KOPT-K1 (cell line): Measurements from ENCODE around the gene PAQR5.

ENCODE experiments used
- H3K27ac ChIP-seq: fragments of 200-600 bp; sonication (generic); 2 replicates; pipeline ENCODE4 v1.5.1; 2016; ENCODE audit warnings: antibody characterized with exemption, mild to moderate bottlenecking, low read depth, low read length; ENCODE audit not compliant: poor library complexity, severe bottlenecking
- H3K36me3 ChIP-seq: fragments of 200-600 bp; sonication (generic); 2 replicates; pipeline ENCODE4 v1.5.1; 2017; ENCODE audit warnings: antibody characterized with exemption, mild to moderate bottlenecking, low read length, moderate library complexity; ENCODE audit not compliant: insufficient read depth
- H3K9me3 ChIP-seq: fragments of 200-600 bp; sonication (generic); 2 replicates; pipeline ENCODE4 v1.5.1; 2017; ENCODE audit warnings: antibody characterized with exemption, low read length, mild to moderate bottlenecking; ENCODE audit not compliant: insufficient read depth, poor library complexity, severe bottlenecking

PAQR5 gene

GRCh38 chr15:69343133-69343532, 44.4 kb downstream of the PAQR5 start:
- no peaks in the 10 kb centered on the region for H3K36me3 ChIP-seq

GRCh38 chr15:69344238-69344637, 45.5 kb downstream of the PAQR5 start:
- no peaks in the 10 kb centered on the region for H3K36me3 ChIP-seq
- H3K27ac ChIP-seq: no peak overlapping the region
- H3K9me3 ChIP-seq: no peaks in the 10 kb centered on the region

More at GRCh38 chr15:69343133-69343532, 44.4 kb downstream of the PAQR5 start:
- H3K9me3 ChIP-seq: no peaks in the 10 kb centered on the region
- no peak overlapping the region for H3K27ac ChIP-seq

- Histone ChIP-seq H3K36me3 (no peaks in the 10 kb centered on the region), H3K9me3 (no peaks in the 10 kb centered on the region), H3K27ac (no peak overlapping the region)
Measured at GRCh38 chr15:69346112-69346511, 47.4 kb downstream of the PAQR5 start.

- Histone ChIP-seq H3K27ac (no peak overlapping the region), H3K9me3 (no peaks in the 10 kb centered on the region), H3K36me3 (no peaks in the 10 kb centered on the region)
Measured at GRCh38 chr15:69351333-69351732, 52.6 kb downstream of the PAQR5 start.

GRCh38 chr15:69351884-69352283, 53.2 kb downstream of the PAQR5 start:
- H3K9me3 ChIP-seq: no peaks in the 10 kb centered on the region
- H3K36me3 ChIP-seq: no peaks in the 10 kb centered on the region
- no peak overlapping the region for H3K27ac ChIP-seq

GRCh38 chr15:69357773-69358771, 59.4 kb downstream of the PAQR5 start:
- no peaks in the 10 kb centered on the region for H3K36me3 ChIP-seq
- H3K9me3 ChIP-seq: no peaks in the 10 kb centered on the region
- H3K27ac ChIP-seq: no peak overlapping the region

- no peaks in the 10 kb centered on the region for H3K36me3 ChIP-seq
- no peaks in the 10 kb centered on the region for H3K9me3 ChIP-seq
- no peak overlapping the region for H3K27ac ChIP-seq
Measured at GRCh38 chr15:69358850-69359249, 60.1 kb downstream of the PAQR5 start.

- no peak overlapping the region for H3K27ac ChIP-seq
- no peaks in the 10 kb centered on the region for H3K36me3 ChIP-seq
- no peaks in the 10 kb centered on the region for H3K9me3 ChIP-seq
Measured at GRCh38 chr15:69359722-69360121, 61.0 kb downstream of the PAQR5 start.

GRCh38 chr15:69360642-69361041, 61.9 kb downstream of the PAQR5 start:
- Histone ChIP-seq H3K9me3 (no peaks in the 10 kb centered on the region), H3K36me3 (no peaks in the 10 kb centered on the region), H3K27ac (no peak overlapping the region)

GRCh38 chr15:69367236-69367635, 68.5 kb downstream of the PAQR5 start:
- no peaks in the 10 kb centered on the region for H3K36me3 ChIP-seq
- H3K27ac ChIP-seq: no peak overlapping the region

GRCh38 chr15:69369631-69370030, 70.9 kb downstream of the PAQR5 start:
- Histone ChIP-seq H3K27ac (no peak overlapping the region), H3K36me3 (no peaks in the 10 kb centered on the region), H3K9me3 (no peaks in the 10 kb centered on the region)

More at GRCh38 chr15:69367236-69367635, 68.5 kb downstream of the PAQR5 start:
- H3K9me3 ChIP-seq: no peaks in the 10 kb centered on the region

- no peaks in the 10 kb centered on the region for H3K9me3 ChIP-seq
- H3K36me3 ChIP-seq: no peaks in the 10 kb centered on the region
- no peak overlapping the region for H3K27ac ChIP-seq
Measured at GRCh38 chr15:69373406-69373805, 74.7 kb downstream of the PAQR5 start.

GRCh38 chr15:69375151-69375790, 76.6 kb downstream of the PAQR5 start:
- H3K36me3 ChIP-seq: no peaks in the 10 kb centered on the region
- no peaks in the 10 kb centered on the region for H3K9me3 ChIP-seq
- H3K27ac ChIP-seq: no peak overlapping the region

- no peaks in the 10 kb centered on the region for H3K36me3 ChIP-seq
- no peaks in the 10 kb centered on the region for H3K9me3 ChIP-seq
- H3K27ac ChIP-seq: no peak overlapping the region
Measured at GRCh38 chr15:69377216-69377970, 78.7 kb downstream of the PAQR5 start.
